HUES64 (cell line): ENCODE measurements around the gene LRRC25.

ENCODE experiments used
- H3K27ac ChIP-seq: 2 replicates; pipeline ENCODE4 v1.7.0; 2013; ENCODE audit warnings: low read depth, low read length, inconsistent platforms
- H3K27me3 ChIP-seq: 2 replicates; pipeline ENCODE4 v1.6.1; 2013; ENCODE audit warnings: mild to moderate bottlenecking, low read length; ENCODE audit not compliant: insufficient read depth
- H3K36me3 ChIP-seq: 2 replicates; pipeline ENCODE4 v1.6.1; 2013; ENCODE audit warnings: mild to moderate bottlenecking, low read length; ENCODE audit not compliant: insufficient read depth
- H3K4me1 ChIP-seq: 2 replicates; pipeline ENCODE4 v1.6.1; 2013; ENCODE audit warnings: mild to moderate bottlenecking, low read length, moderate library complexity; ENCODE audit not compliant: insufficient read depth
- H3K4me3 ChIP-seq: 2 replicates; pipeline ENCODE4 v1.5.1; 2013; ENCODE audit warnings: mild to moderate bottlenecking, low read length, moderate library complexity
- H3K9ac ChIP-seq: 2 replicates; pipeline ENCODE4 v1.6.1; 2013; ENCODE audit warnings: mild to moderate bottlenecking, low read depth, low read length
- H3K9me3 ChIP-seq: 2 replicates; pipeline ENCODE4 v1.6.1; 2013; ENCODE audit warnings: low read depth, low read length; ENCODE audit not compliant: insufficient read depth
- WGBS: fragments of 150-250, 120-280 bp; methylation state at CpG from one replicate; pipeline ENCODE4 v1.1.7; 2013; ENCODE audit warnings: missing lambda C conversion rate; 5-methylcytosine and 5-hydroxymethylcytosine counted together

LRRC25 gene

DNA sequence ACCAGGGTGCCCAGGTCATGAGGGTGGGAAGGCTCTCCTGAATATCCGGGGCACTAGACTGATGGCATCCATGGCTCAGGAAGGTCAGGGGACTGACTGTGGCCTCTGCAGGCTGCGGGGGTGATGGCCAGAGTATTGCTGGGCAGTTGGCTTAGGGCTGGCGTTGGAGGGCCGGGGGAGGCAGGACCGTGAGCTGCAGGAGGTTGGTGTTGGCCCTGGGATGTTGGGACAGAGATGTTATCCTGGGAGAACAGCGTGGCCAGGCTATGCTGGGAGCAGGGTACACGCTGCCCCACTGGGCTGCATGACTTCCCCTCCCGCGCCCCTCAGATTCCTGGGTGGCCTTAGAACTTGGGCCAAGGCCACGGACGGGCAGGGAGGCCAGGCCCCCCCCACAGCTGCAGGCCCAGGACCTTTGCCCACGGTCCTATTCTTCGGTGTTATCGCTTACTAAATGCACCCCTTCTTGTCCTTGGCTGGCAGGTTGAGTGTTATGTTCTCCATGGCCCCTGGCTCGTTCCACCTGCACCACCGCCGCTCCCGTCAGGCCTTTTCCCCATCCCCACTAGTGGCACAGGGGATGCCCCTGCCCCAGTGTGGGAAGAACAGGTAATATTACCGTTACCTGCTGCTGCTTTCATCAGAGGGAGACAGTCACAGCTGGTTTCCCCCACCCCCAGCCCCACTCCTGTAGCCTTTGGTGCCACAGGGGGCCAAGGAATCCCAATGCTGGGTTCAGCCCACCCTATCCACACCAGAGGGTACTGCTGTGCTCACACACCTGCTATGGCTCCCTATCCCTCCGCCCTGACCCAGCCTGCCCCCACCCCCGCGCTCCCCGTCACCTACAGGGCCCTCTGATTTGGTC, 43.7 kb upstream of the LRRC25 start:
- 92% methylated on average over 23 of the region's 23 CpGs for WGBS
- Histone ChIP-seq H3K4me1 (peaks cover 19% of the 10 kb centered on the region), H3K27ac (no peak overlapping the region), H3K9ac (no peak overlapping the region), H3K27me3 (no peaks in the 10 kb centered on the region), H3K9me3 (no peaks in the 10 kb centered on the region), H3K36me3 (peaks cover 22% of the 10 kb centered on the region), H3K4me3 (no peak overlapping the region)

DNA sequence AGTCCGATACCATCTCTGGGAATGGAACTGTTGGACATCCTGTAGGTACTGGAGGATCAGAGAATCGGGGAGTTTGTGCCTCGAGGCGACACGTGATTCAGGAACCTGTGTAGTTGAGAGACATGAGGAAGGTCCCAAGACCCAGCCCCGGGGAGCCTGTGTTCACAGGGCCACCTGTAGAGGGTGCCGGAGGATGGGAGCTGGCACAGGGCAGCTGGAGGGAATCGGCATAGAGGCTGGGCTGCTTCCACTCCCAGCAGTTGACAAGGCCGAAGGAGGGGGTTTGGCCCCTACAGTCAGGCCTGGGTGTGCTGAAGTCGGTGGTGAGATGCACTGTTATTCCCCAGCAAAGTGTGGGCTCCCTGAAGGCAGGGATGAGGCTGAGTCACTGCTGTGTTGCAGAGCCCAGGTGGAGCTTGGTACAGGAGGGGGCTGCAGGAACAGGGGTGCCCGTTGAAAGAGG, 43.0 kb upstream of the LRRC25 start:
- Histone ChIP-seq H3K4me3 (no peak overlapping the region), H3K27ac (no peak overlapping the region), H3K27me3 (no peaks in the 10 kb centered on the region), H3K9ac (no peak overlapping the region), H3K36me3 (peaks cover 26% of the 10 kb centered on the region), H3K4me1 (peaks cover 19% of the 10 kb centered on the region), H3K9me3 (no peaks in the 10 kb centered on the region)
- 87% methylated on average over 11 of the region's 11 CpGs for WGBS

DNA sequence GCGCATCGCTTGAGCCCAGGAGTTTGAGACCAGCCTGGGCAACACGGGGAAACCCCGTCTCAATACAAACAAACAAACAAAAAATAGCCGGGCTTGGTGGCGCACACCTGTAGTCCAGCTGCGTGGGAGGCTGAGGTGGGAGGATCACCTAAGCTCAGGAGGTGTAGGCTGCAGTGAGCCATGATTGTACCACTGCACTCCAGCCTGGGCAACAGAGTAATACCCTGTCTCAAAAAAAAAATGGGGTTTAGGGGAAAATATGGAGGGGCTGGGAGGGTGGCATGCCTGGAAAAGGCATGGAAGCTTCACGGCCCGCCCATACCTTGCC, 42.5 kb upstream of the LRRC25 start:
- WGBS: 92% methylated on average over 9 of the region's 9 CpGs
- no peak overlapping the region for H3K9ac ChIP-seq
- H3K9me3 ChIP-seq: no peaks in the 10 kb centered on the region
- H3K27ac ChIP-seq: peak overlapping the region; percentile 92; the same call in 1 of the 2 replicates
- peaks cover 29% of the 10 kb centered on the region for H3K36me3 ChIP-seq
- H3K4me1 ChIP-seq: peaks cover 19% of the 10 kb centered on the region
- no peaks in the 10 kb centered on the region for H3K27me3 ChIP-seq
- H3K4me3 ChIP-seq: no peak overlapping the region

GRCh38 chr19:18439025-18439909, 41.8 kb upstream of the LRRC25 start:
- Histone ChIP-seq H3K4me3 (peak overlapping the region; percentile 85; the same call in 1 of the 2 replicates), H3K27ac (peak overlapping the region; percentile 92), H3K9me3 (no peaks in the 10 kb centered on the region), H3K36me3 (peaks cover 28% of the 10 kb centered on the region), H3K9ac (peak overlapping the region; percentile 4; the same call in 1 of the 2 replicates), H3K4me1 (peaks cover 22% of the 10 kb centered on the region), H3K27me3 (no peaks in the 10 kb centered on the region)
- 49% methylated on average over 13 of the region's 13 CpGs for WGBS

DNA sequence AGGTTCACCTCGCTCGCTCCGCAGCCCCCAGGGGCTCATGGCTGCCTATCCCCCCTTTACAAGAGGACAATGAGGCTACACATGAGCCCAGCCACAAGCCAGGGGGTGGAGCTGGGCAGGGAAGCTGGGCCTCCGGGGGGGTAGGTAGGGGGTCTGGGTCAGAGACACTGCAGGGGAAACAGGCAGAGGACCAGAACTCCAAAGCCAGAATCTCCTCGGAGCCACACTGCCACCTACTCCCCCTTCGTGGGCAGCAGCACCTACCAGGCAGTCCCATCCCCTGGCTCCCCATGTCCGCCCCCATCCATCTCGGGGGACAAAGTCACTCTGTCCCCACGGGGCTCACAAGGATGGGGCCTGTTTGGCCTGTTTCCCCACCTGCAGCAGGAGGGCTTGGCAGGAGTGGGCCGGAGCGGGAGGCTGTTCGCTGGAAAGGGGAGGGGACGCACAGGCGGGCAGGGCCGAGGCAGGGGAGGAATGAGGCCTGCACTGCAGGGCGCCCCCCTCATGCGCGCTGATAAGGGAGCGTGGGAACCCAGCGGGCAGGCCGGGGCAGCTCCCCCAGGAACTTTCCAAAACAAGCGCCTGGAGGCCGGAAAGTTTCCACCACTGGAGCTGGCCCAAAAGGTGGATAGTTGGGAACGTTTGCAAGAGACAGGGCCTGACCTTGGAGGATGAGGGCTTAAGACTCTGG, 41.1 kb upstream of the LRRC25 start:
- Histone ChIP-seq H3K27ac (peak overlapping the region; percentile 92), H3K9me3 (no peaks in the 10 kb centered on the region), H3K27me3 (no peaks in the 10 kb centered on the region), H3K9ac (peak overlapping the region; percentile 70), H3K4me3 (peak overlapping the region; percentile 85), H3K4me1 (peaks cover 24% of the 10 kb centered on the region), H3K36me3 (peaks cover 20% of the 10 kb centered on the region)
- WGBS: 11% methylated on average over 24 of the region's 24 CpGs

DNA sequence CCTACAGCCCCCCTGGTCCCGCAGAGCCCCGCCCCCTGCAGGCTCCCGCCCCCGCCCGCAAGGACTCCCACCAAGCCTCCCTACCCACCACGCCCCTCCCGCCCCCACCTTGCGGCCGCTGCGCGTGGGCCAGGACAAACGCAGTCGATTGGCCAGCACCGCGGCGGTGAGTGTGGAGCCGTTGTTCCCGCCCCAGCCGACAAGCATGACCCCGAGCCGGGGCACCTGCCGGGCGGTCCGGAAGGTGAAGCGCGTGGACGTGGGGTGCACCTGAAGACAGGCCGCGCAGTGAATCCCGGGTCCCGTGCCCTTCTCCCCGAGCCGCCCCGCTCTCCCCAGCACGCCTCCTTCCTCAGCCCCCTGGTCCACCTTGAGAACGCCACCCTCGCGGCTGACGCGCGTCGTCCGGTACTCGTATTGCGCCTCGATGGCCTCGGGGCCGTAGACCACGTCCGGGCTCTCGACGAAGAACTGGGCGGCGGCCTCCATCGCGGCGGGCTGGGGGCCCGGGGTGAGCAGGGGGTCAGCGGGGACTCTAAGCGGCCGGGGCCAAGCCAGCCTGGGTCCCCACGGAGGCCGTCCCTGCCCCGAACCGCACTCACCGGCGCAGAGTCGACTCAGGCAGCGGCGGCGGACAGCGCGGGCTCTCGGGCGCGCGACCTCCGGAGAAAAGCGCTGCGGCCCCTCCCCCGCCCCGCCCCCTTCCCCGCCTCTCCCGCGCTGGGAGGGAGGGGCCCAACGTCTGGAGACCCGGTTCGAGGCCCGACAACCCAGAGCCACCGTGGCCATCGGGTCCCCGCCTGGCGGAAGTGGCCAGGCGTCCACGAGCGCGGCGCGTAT, 40.3 kb upstream of the LRRC25 start, which contains the start of gene ISYNA1:
Gene ISYNA1, minus strand, starts transcription at position 643 of the 840 bp plus-strand sequence. Its CDS starts 154 bp downstream, at position 489.
- WGBS: under 1% methylated on average over 94 of the region's 99 CpGs
- H3K9me3 ChIP-seq: no peaks in the 10 kb centered on the region
- H3K4me3 ChIP-seq: peak within 1 kb of the TSS; percentile 85

GRCh38 chr19:18436671-18437490, 39.5 kb upstream of the LRRC25 start:
- Histone ChIP-seq H3K27me3 (no peaks in the 10 kb centered on the region), H3K27ac (peak overlapping the region; percentile 71; the same call in 1 of the 2 replicates), H3K4me1 (peaks cover 31% of the 10 kb centered on the region), H3K9ac (peak overlapping the region; percentile 72), H3K9me3 (no peaks in the 10 kb centered on the region), H3K36me3 (peaks cover 20% of the 10 kb centered on the region), H3K4me3 (peak overlapping the region; percentile 71)
- WGBS: 25% methylated on average over 60 of the region's 67 CpGs

More for the DNA sequence above, 40.3 kb upstream of the LRRC25 start, which contains the start of gene ISYNA1:
- Histone ChIP-seq H3K27ac (peak within 1 kb of the TSS; percentile 92), H3K9ac (peak within 1 kb of the TSS; percentile 72), H3K36me3 (peaks cover 20% of the 10 kb centered on the region), H3K27me3 (no peaks in the 10 kb centered on the region), H3K4me1 (peaks cover 28% of the 10 kb centered on the region)

DNA sequence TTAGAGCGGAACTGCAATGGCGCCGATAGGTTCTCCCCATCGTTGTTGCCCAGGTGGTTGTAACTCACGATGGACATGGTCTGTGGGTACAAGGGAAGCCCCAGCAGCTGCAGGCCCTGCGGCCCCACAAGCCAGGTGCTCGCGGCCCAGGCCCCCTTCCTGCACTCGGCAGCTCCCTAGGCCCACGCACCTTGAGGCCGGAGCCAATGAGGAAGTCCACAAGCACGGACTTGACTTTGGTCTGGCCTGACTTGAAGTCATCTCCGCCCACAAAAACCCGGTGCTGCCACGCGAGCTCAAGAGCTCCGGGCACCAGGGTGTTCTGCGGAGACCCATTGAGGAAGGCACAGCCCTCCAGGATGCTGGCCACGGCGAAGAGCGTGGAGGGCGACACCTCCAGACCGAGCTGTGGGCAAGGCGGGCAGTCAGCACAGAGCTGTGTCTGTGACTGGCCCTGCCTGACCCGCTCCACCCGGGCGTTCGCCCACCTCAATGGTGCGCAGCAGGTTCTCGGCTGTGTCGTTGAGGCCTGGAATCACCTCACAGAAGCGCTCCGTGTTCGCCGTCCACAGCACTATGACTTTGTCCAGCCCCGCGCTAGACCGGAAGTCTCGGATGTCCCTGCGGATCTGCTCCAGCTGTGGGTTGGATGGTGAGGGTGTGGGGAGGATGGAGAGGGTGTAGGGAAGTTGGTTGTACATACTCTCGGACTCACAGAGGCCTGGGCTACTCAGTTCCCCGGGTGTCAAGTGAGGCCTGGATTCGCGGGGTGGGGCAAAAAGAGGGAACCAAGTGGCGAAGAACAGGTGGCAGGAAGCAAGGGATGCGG, 38.6 kb upstream of the LRRC25 start:
- Histone ChIP-seq H3K27ac (no peak overlapping the region), H3K27me3 (no peaks in the 10 kb centered on the region), H3K9ac (no peak overlapping the region), H3K4me3 (peak overlapping the region; percentile 71), H3K9me3 (no peaks in the 10 kb centered on the region), H3K36me3 (peaks cover 20% of the 10 kb centered on the region), H3K4me1 (peaks cover 36% of the 10 kb centered on the region)
- 93% methylated on average over 46 of the region's 46 CpGs for WGBS

DNA sequence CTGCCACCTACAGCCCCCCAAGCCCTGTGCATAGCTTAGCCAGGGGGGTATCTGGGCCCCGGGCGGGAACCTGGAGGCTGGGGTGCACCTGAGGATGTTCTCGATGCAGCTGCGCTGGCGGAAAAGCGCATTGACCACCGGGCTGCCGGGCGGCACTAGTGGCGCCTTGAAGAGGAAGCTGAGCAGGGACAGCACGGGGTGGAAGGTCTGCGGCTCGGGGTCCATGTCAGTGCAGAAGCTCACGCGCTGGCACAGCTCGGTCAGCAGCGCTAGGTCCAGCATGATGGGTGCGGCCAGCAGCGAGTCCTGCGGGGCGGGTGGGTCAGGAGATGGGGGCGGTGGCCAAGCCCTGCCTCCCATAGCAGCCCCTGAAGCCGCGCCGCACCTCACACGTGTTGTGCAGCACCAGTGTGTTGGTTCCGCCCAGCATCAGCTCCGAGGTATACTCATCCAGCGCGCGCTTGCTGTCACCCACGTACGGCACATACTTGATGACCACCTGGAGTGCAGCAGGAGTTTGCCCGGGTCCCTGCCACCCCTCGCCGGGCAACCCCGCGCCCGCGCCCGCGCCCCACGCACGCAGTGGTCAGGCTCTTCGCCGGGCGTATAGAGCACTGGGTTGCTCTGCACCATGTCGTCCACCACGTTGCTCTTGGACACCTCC, 37.9 kb upstream of the LRRC25 start:
- H3K27me3 ChIP-seq: no peaks in the 10 kb centered on the region
- H3K9ac ChIP-seq: no peak overlapping the region
- H3K9me3 ChIP-seq: no peaks in the 10 kb centered on the region
- peaks cover 20% of the 10 kb centered on the region for H3K36me3 ChIP-seq
- H3K4me3 ChIP-seq: no peak overlapping the region
- H3K4me1 ChIP-seq: peaks cover 39% of the 10 kb centered on the region
- no peak overlapping the region for H3K27ac ChIP-seq
- 96% methylated on average over 49 of the region's 49 CpGs for WGBS
